ENCODE results near the gene TOMM70.

- TF ChIP-seq CTCF (IDR thresholded peaks at IDR 0.05; ENCODE audit: control extremely low read depth in 1 of 3, insufficient read depth in 1 of 3, low read depth in 1 of 3, low read length in 3 of 3): no peak
- TF ChIP-seq GABPA (IDR thresholded peaks at IDR 0.05; ENCODE audit: borderline replicate concordance, insufficient read depth, low read length): no peak
Observed at GRCh38 chr3:100348727-100349126, 52.2 kb downstream of the TOMM70 start.

Measured in H1 (cell line).